KG1 (cell line): Measurements from ENCODE around the gene TMEFF2.
"Not testable (repeated sequence)": the region's sequence is repeated elsewhere in the genome, so short reads cannot be mapped to it uniquely, and the experiment has no call there.

Source experiments
- DNase-seq: peaks from one replicate; lab custom pipeline; 2025; lab: John Stamatoyannopoulos, UW

TMEFF2 gene

DNA sequence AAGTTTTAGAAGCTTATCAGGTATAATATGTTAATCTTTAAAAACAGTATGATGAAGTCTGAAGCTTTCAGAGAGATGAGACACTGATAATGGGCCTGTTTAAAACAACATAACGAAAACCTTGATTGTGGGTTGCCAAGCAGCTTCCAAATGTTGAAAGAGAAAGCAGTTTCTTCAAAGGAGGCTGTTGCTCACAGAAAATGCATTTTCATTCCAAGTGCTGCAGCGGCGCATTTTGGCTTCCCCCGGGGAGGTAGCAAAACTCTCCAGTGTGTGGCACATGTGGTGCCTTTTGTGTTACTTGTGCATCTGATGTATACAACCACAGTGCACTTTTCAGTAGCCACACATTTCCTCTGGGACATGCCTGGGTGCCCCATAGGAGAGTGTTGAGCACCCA lies 66.1 kb downstream of the TMEFF2 start:
- DNase-seq = no peak

DNA sequence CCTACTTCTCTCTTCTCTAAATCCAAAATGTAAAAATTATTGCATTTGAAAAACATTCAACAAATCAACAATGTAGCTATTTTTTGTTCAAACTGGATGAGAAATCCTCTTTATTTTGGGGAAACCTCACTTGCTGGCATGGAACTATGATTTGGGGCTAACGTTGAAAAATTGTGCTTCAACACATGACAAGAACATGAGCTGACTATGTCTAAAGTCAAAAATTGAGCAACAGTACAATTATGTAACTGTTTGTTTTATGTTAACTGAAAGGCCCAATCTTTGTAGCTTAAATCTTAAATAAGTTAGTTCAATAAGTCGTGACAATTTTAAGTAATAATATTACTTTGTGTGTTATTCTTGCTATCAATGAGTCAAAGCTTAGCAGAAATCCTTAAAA lies 67.3 kb downstream of the TMEFF2 start:
- DNase-seq = no peak

DNA sequence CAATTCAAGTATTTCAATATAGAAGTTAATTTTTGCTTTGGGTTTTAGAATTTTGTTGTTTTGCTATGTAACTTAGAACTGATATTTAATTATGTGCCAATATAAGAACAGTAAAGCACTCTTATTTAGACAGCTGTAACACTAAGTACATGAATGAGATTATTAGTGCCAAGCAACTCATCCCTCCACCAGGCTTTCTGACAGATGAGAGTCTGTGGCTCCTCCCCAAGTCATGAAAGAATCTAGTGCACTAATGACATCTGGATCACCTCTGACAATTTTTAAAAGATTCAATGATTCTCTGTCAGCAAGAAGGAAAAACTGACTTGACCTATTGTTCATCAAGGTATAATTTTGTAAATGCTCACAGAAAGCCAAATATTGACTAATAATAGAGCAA lies 67.8 kb downstream of the TMEFF2 start:
- no peak for DNase-seq

GRCh38 chr2:192126426-192126825 lies 68.3 kb downstream of the TMEFF2 start:
- DNase-seq = no peak

DNA sequence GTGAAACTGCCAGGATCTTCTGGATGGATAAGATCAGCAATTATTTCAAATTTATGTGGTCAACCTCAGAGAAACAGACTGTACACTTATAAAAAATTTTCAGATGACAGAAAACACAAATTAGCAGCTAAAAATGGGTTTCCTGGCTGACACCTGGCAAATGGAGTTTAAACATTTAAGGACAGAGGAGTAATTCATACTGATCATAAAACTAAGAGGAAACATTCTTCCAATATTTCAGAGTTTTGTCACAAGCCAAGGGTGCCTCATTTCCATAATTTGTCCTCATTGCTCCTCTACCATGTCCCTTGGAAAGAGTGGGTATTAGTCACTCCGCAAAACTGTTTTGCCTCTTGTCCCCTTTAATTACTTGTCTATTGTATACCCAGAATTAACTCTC lies 70.2 kb downstream of the TMEFF2 start:
- no peak for DNase-seq

GRCh38 chr2:192123847-192124246 lies 70.9 kb downstream of the TMEFF2 start:
- no peak for DNase-seq

GRCh38 chr2:192122946-192123345 lies 71.8 kb downstream of the TMEFF2 start:
- no peak for DNase-seq

- DNase-seq = no peak
Measured at GRCh38 chr2:192122141-192122540, 72.6 kb downstream of the TMEFF2 start.

GRCh38 chr2:192119536-192119935 lies 75.2 kb downstream of the TMEFF2 start:
- DNase-seq = no peak

DNA sequence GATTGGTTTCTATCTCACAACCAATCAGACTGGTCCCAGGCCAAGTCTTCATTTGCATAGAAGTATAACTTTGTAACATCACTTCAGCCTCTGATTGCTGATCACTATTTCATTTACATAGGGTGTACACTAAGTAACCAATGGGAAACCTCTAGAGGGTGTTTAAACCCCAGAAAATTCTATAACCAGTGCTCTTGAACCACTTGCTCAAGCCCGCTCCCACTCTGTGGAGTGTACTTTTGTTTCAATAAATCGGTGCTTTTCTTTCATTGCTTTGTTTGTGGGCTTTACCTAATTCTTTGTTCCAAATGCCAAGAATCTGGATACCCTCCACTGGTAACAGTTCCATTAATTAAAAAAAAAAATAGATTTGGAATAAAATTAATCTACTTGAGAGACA lies 77.0 kb downstream of the TMEFF2 start:
- no peak for DNase-seq

- not testable (repeated sequence) for DNase-seq
Measured at GRCh38 chr2:192111536-192111935, 83.2 kb downstream of the TMEFF2 start.

- no peak for DNase-seq
Measured at GRCh38 chr2:192099742-192100141, 95.0 kb downstream of the TMEFF2 start.

DNA sequence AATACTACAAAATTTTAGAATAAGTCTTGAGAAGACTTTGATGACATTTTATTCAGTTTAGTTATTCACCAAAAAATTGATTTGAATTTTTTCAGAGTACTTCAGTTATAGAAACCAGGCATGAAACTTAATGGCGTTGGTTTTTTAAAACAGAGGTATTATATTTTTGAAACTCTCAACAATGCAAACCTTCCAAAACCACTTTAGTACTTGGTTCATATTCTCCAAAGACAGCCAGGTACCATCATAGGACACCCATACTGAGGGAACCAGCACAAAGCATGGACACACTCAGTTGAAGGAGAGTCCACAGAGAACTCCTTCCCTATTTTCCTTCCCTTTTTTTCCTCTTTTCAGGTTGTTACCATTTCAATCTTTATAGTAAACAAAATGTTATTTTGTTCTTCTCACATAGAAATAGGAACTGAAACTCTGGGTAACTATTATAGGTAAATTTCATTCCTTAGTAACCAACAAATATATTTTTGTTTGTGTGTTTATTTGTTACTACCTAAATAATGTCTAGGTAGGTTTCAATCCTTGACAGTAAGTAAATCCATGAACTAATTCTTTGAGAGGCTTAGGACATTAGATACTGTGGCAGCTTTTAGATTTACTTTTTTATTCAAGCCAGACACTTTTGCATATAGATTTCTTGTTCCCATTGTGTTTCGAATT lies 95.8 kb downstream of the TMEFF2 start:
- DNase-seq = no peak

DNA sequence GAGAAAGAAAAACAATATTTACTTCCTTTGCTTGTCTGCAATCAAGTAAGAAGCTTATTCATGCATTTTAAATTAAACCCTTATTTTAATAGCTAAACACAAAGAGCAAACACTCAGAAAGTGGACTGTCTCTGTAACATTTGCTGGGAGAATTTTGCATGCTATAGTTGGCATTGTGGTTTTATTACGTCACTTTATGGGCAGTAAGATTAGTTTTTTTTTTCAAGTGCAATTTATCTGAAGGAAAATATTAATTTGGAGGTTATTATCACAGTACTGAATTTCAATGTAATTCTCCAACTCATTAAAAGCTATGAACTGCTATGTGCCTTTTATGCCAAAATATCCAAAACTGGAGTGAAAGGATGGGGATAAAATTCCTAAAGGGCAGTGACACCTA lies 103.3 kb downstream of the TMEFF2 start:
- no peak for DNase-seq

DNA sequence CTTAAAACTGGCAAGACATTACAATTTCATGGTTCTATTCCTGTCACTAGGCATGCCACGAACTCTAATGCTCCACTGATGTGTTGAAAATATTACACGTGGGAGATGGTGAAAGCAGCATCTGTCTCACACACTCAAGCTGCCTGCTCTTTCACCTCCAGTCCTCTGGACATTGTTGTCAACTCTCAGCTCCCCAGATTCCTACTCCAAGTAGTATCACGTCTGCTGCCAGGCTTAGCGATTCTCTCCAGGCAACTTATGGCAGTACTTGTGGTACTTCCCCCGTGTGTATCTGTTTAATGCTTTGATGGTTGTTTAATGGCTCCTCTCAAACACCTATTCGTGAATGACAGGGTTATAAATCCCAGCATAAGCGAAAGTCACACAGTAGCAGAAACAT lies 103.8 kb downstream of the TMEFF2 start:
- no peak for DNase-seq

DNA sequence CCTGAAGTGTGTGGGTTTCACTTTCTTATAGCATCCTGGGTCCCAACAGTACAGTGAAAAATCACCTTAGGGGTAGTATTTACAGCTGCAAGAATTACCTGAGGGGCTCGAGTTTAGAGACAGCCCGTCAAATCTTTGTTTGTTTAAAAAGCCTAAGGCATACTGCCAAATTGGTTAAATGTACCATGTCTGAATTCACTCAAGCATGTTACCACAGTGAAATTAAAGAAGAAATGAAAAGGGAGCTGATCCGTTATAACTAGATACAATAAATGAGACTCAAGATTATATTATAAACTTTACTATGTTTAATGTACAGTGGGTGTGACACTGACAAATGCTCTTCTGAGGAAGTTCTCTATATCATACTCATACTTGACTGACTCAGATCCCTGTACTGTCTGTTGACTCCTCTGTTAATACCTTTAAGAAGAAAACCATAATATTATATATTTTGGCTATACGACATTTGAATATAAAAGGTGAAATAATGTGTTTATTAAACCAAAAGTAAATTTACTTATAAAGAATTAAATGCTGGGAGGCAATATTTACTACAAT lies 107.3 kb downstream of the TMEFF2 start:
- DNase-seq = no peak

DNA sequence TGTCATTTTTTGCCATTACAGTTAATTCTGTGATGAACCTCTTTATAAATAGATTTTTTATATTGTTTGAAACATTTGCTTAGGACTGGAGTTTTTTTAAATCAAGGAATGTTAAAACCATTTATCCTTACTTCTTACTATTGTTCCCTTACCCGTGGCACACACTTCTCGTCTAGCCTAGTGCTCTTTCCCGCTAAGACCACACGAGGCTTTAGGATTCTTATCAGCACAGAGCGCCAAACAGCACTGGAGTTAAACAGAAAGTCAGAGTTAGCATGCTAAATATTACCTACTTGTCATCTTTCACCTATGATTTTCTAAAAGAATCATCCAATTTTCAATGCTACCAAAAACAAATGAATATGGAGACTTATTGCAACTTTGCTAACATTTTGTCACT lies 112.6 kb downstream of the TMEFF2 start:
- no peak for DNase-seq

GRCh38 chr2:192080096-192080495 lies 114.6 kb downstream of the TMEFF2 start:
- DNase-seq = not testable (repeated sequence)

DNA sequence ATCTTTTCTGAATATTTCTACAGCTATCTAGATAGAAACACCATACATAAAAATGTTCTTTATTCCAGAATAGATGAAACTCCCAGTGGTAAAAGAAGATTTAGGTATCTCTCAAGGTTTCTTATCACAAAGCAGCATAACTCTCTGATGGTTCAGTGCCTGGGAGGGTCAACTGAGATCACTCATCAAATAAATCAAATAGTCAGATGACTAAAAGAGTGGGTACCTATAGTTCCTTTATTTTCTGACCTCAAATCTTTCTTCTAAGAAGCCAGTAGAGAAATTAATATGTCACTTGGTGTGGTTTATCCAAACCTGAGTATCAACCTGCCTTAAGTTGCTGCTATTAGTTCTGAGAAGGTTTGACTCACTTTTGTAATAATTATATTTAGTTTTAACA lies 120.9 kb downstream of the TMEFF2 start:
- DNase-seq = no peak

DNA sequence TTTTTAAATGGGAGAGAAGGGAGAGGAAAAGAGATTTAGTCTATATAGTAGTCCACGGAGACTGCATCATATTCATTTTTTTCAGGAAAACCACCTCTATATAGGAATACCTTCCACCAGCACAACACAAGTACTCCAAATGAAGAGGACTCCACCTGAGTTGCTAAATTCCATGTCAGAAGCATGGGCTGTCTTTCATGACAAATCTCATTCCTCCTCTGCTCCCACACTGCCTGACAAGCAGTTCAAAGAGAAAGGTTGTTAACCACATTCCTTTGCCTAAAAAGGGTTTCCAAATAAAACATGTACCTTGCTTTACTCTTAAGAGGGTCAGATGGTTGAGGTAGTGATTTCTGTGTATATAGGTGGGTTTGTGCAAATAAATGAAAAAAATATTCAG lies 122.0 kb downstream of the TMEFF2 start:
- no peak for DNase-seq

DNA sequence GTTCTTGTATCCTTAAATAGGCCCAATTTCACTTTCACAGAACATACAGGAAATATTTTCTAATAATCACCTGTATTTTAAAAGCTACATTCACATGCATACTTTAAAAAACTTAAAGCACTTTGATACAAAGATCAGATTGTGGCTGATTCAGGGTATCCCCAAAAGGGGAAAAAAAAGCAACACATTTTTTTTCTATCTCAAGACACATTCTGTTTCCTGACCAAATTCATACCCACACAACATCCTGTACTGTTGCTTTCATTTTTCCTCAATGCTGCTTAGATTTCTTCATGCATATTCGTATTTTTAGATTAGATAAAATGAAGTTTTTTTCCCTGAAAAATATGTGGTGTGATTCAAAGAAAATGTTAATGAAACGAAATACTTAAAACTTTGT lies 122.5 kb downstream of the TMEFF2 start:
- no peak for DNase-seq

- no peak for DNase-seq
Measured at GRCh38 chr2:192070099-192070498, 124.6 kb downstream of the TMEFF2 start.

GRCh38 chr2:192069417-192069816 lies 125.3 kb downstream of the TMEFF2 start:
- no peak for DNase-seq

GRCh38 chr2:192068966-192069365 lies 125.8 kb downstream of the TMEFF2 start:
- DNase-seq = no peak
